Stimulated activated CD8-positive, alpha-beta memory T cell treated with anti-CD3 and anti-CD28 coated beads, Interleukin-4, amount 100 ng/mL, for 48 hours (primary cell): ENCODE measurements around the gene PLCB1.

Experiments used
- DNase-seq: peaks from one replicate; pipeline ENCODE4 v3.0.0-alpha.2; 2020

Gene PLCB1

GRCh38 chr20:8757146-8757545 is 625.1 kb downstream of the PLCB1 start:
- DNase-seq: no peak

GRCh38 chr20:8764344-8764962 is 632.4 kb downstream of the PLCB1 start:
- DNase-seq: no peak

- DNase-seq: no peak
These were observed 634.9 kb downstream of the PLCB1 start for GRCh38 chr20:8766868-8767390.

- no peak for DNase-seq
These were observed 642.3 kb downstream of the PLCB1 start for GRCh38 chr20:8774412-8774811.

- no peak for DNase-seq
These were observed 645.8 kb downstream of the PLCB1 start for GRCh38 chr20:8777911-8778310.

DNA sequence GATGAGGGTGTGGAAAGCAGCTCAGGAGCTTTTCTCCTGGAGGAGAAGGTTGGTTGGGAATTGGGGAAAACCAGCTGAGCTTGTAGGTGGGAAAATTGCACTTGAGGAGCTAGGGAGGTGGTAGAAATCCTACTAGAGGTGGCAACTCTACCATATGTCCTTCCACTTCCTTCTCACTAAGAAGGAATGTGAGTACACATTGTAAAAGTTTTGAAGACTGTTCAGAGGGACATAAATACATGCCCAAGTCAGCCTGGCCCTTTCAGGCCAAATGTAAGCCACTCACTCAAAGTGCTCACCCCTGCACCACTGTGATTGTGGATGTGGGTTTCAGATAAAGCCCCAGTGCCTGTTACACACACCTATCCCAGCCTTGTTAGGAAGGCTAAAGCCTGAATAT is 646.3 kb downstream of the PLCB1 start:
- no peak for DNase-seq

DNA sequence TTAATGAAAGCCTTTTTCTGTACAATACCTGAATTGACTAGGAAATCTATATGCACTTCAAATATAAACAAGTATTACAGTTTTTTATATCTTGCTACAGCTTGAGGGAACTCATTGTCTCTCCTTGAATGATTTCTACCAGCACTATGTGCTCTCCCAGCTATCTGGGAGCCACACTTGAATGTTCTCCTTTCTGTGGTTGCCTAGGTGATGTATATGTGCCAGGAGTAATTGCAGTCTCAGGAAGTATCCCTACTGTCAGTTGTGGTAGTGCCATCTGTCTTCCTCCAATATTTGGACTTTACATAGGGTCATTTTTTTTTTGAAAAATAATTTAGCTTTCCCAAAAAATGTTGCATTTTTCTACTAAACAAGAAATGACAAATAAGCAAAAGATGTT is 648.8 kb downstream of the PLCB1 start:
- no peak for DNase-seq

- DNase-seq: no peak
These were observed 650.7 kb downstream of the PLCB1 start for GRCh38 chr20:8782804-8783203.

DNA sequence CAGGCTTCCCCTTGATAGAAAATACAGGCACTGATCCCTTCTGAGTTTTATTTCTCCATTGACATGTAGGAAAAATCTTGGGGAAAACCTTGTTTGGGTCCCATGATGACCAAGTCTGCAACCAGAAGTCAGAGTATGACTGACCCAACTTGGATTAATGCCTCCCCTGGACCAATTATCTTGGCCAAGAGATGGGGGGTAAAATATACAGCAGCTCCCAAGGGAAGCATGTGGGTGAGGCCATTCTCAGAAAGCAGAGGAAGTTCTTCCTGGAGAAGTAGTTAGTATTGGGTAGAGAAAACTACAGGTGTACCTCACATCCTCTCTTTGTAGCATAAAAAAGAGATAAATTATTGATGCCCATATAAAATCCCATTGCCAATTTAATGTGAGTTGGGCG is 651.7 kb downstream of the PLCB1 start:
- no peak for DNase-seq

- no peak for DNase-seq
These were observed 654.3 kb downstream of the PLCB1 start for GRCh38 chr20:8786383-8786782.

- DNase-seq: no peak
These were observed 655.0 kb downstream of the PLCB1 start for GRCh38 chr20:8787090-8787489.

DNA sequence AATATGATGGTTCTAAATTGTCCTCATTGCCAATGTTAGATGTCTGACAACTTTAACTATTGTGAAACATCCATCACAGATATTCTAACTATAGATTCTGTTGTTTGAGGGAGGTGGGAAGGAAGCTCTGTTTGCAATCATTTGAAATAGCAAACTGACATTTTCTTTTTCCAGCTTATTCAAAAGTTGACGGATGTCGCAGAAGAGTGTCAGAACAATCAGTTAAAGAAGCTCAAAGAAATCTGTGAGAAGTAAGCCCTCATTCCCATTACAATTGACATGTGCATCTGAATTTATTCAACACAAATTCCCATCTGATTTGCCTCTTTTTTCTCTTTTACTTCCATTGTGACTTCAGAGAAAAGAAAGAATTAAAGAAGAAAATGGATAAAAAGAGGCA is 656.2 kb downstream of the PLCB1 start:
- no peak for DNase-seq

- no peak for DNase-seq
These were observed 656.8 kb downstream of the PLCB1 start for GRCh38 chr20:8788831-8789230.

DNA sequence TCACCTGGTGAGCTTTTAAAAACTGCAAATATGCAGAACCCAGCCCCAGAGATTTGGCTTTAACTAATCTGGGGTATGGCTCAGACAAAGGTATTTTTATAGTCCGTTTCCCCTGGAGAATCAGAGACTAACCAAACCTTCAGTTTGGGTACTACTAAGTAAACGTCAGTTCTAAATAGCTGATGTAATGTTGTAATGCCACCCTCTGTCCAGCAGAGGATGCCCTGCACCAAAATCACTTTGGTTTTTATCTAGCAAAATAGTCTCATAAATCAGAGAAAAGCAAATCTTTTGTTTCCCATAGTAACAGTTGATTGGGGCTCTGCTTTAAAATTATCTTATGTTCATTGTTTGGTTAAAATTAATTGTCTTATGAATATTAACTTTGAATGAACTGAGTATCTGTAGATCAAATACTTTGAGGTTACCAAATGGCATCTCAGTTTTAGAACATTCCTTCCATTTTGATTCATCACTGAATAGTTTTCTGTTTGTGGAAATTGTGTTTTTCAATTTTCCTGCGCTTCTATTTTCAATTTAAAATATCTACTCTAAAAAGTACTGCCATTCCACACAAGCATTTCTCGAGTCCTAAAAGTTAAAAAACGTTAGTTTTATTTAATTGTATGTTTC is 658.5 kb downstream of the PLCB1 start:
- no peak for DNase-seq

- DNase-seq: no peak
These were observed 663.3 kb downstream of the PLCB1 start for GRCh38 chr20:8795404-8795803.

- DNase-seq: no peak
These were observed 664.1 kb downstream of the PLCB1 start for GRCh38 chr20:8796088-8796660.

DNA sequence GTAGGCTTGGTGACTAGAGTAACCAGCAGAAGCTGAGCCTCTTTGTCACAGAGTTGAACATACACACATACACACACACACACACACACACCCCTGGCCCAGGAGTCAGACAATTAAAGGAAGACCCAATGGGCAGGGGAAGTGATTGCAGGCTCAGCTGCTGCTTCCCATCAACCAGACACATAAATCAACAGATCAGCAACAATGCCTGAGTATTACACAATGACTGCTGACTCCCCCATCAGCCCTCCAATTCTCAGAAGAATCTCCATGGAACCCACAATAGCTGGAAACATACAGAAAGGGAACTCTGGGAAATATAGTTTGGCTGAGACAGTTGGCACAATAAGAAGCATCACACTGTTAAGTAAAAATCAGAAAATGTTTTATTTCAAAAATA is 666.4 kb downstream of the PLCB1 start:
- no peak for DNase-seq

- DNase-seq: no peak
These were observed 668.0 kb downstream of the PLCB1 start for GRCh38 chr20:8800089-8800488.

DNA sequence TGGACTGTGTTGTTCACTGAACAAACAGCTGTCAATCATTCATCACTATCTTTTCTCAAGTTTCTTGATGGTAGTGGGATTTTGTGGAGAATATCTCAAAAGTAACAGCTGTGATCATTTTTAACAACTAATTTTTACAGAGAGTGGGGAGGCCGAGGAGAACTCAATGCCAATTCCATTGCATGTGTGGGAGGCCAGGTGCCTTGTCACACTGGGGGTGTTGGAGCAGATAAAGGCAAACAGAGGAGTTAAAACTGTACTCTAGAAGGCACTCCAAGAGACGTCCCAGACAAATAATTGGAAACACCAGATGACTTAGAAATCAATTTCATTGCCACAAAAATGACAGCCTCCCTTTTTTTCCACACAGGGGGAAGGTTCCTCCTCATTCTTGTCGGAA is 669.6 kb downstream of the PLCB1 start:
- no peak for DNase-seq

GRCh38 chr20:8803065-8803464 is 671.0 kb downstream of the PLCB1 start:
- DNase-seq: no peak

DNA sequence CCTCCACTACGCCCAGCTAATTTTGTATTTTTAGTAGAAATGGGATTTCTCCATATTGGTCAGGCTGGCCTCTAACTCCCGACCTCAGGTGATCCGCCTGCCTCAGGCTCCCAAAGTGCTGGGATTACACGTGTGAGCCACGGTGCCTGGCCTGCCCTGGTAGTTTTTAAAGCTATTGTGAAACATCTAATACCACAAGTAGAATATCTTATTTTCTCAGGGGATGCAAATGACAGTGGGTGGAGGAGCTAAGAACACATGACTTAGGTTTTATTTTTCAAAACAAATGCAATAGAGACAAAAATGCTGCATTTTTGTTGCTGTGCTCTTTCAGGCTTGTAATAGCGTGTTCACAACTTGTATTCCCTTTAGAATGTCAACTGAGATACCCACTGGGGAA is 671.9 kb downstream of the PLCB1 start:
- no peak for DNase-seq

DNA sequence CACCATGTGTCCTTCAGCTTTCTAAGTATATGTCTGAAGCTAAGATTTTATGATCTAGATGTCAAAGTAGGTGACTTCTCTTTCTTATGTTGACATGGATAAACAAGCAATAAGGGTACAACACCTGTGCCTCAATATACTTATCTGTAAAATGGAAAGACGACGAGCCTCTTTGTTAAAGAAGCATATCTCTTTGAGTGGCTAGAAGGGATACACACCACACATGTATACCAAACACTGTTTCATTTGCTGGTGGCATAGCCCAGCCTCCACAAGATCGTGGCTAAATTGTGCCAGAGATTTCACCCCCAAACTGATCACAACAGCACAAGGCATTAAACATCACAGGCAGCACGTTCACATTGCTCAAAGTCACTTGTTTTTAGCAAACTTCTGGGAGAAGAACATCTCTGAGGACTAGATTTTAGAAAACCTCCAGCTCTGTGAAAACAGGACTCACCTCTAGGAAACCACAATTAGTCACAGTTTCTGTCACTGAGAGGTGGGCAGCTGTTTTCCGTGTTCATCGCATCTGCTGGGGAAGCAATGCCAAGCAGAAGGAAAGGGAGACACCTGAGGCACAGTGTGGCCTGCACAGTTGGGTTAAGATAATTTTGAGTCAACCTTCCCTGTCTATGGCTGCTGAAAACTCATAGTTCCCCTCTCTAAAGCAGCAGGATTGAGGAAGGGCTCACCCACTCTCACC is 673.8 kb downstream of the PLCB1 start:
- no peak for DNase-seq

DNA sequence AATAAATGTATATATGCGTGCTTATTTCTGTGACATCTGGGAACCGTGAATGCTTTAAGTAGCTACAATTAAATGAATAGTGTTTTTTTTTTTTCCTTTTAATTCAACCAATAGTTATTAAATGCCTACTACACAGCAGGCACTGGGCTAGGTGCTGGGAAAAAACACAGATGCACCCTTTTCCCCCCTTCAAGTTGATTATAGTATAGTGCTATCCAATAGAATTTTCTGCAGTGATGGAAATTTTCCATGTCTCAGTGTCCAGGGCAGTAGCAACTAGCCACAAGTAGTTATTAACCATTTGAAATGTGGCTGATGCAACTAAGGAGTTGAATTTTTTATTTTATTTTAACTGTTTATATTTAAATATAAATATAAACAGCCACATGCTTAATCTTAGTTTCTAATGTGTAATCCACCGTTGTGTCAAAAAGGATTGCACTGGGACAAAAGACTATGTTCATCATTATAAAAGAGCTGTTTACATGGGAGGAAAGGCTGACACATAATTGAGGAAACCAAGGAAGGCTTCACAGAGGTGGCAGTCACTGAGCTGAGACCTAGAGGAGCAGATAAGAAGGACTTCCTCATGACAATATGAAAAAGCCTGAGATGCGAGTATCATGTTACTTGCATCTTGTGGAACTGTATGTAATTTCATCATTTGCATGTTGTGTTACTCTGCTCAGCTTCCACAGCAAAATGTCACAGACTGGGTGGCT is 675.6 kb downstream of the PLCB1 start:
- DNase-seq: no peak
